Measurements from ENCODE around the gene STIMATE. TPM values are rescaled to one million over a fixed set of nuclear protein-coding genes. Genes with fewer than 3 reads are reported as not detected.

STIMATE gene
- total and polyA plus RNA-seq, 10 of the 15 experiments (the other 5 are each of a cell fraction or from before 2014, with no cell fraction given) = 0.24 to 24.1 (median 15.4) TPM

DNA sequence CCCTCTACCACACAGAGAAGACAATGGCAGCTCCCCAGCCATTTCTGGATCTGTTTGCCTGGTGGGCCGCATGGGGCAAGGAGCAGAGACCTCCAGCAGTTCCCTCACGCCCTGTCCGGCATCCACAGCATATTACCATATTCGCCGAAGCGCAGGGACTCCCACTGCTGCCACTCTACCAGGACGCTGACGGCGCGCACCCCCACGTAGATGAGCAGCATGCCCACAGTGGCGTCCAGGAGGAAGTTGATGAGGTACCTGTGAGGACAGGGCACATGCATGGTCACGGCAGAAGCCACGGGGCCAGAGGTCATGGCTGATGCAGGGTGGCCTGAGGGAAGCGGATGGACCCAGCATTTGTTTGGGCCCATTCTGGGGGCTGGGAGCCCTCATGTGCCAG lies 47.7 kb downstream of the STIMATE start:
- CTCF ChIA-PET = interaction anchor here (1.1 to 2.4 kb wide), 5 partner anchors 11 to 86 kb away, joined by 4 to 11 read pairs (median 5); partner anchors contain the start of gene STIMATE

More for the DNA sequence above, 47.7 kb downstream of the STIMATE start:
- ChIA-PET POLR2A (no interaction called here), RAD21 (ENCODE audit: unreplicated experiment) (no interaction called here), SMC1A (ENCODE audit: uncharacterized antibody, unreplicated experiment) (interaction anchor here (1.3 to 1.9 kb wide), 2 partner anchors 55 to 78 kb away, joined by 4 read pairs; no protein-coding TSS in a partner anchor)
- no peak for FAIRE-seq
- DNase-seq (ENCODE audit: low read depth, low spot score) = no peak
- ATAC-seq = no peak
- peaks cover 14 to 18% of the 10 kb centered on the region in 2 experiments for H3K36me3 ChIP-seq (ENCODE audit: control insufficient read depth in 2 of 2, insufficient read depth in 2 of 2, low read length in 1 of 2)
- TF ChIP-seq SIN3A (IDR thresholded peaks at IDR 0.05; ENCODE audit: low read depth, low read length) (no peak), CBFB (IDR thresholded peaks at IDR 0.05; ENCODE audit: low read depth) (no peak), FOS (IDR thresholded peaks at IDR 0.05; ENCODE audit: borderline replicate concordance, extremely low read depth, insufficient read length) (no peak), PAX5 (IDR thresholded peaks at IDR 0.05; ENCODE audit: borderline replicate concordance, low read depth, low read length) (no peak), HCFC1 (IDR thresholded peaks at IDR 0.05; ENCODE audit: low read length) (no peak), RCOR1 (conservative IDR thresholded peaks at IDR 0.05; ENCODE audit: low read depth, low read length) (no peak), ZSCAN29 (IDR thresholded peaks at IDR 0.05) (no peak), MEF2B (IDR thresholded peaks at IDR 0.05; ENCODE audit: partially characterized antibody, poor library complexity, severe bottlenecking) (no peak), BCL11A (IDR thresholded peaks at IDR 0.05; ENCODE audit: low read depth, low read length) (no peak), PML (IDR thresholded peaks at IDR 0.05; ENCODE audit: low read length) (no peak)
- TF ChIP-seq, protein P1, sequence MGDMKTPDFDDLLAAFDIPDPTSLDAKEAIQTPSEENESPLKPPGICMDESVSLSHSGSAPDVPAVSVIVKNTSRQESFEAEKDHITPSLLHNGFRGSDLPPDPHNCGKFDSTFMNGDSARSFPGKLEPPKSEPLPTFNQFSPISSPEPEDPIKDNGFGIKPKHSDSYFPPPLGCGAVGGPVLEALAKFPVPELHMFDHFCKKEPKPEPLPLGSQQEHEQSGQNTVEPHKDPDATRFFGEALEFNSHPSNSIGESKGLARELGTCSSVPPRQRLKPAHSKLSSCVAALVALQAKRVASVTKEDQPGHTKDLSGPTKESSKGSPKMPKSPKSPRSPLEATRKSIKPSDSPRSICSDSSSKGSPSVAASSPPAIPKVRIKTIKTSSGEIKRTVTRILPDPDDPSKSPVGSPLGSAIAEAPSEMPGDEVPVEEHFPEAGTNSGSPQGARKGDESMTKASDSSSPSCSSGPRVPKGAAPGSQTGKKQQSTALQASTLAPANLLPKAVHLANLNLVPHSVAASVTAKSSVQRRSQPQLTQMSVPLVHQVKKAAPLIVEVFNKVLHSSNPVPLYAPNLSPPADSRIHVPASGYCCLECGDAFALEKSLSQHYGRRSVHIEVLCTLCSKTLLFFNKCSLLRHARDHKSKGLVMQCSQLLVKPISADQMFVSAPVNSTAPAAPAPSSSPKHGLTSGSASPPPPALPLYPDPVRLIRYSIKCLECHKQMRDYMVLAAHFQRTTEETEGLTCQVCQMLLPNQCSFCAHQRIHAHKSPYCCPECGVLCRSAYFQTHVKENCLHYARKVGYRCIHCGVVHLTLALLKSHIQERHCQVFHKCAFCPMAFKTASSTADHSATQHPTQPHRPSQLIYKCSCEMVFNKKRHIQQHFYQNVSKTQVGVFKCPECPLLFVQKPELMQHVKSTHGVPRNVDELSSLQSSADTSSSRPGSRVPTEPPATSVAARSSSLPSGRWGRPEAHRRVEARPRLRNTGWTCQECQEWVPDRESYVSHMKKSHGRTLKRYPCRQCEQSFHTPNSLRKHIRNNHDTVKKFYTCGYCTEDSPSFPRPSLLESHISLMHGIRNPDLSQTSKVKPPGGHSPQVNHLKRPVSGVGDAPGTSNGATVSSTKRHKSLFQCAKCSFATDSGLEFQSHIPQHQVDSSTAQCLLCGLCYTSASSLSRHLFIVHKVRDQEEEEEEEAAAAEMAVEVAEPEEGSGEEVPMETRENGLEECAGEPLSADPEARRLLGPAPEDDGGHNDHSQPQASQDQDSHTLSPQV (IDR thresholded peaks at IDR 0.05) = no peak
- TF ChIP-seq, protein P2, sequence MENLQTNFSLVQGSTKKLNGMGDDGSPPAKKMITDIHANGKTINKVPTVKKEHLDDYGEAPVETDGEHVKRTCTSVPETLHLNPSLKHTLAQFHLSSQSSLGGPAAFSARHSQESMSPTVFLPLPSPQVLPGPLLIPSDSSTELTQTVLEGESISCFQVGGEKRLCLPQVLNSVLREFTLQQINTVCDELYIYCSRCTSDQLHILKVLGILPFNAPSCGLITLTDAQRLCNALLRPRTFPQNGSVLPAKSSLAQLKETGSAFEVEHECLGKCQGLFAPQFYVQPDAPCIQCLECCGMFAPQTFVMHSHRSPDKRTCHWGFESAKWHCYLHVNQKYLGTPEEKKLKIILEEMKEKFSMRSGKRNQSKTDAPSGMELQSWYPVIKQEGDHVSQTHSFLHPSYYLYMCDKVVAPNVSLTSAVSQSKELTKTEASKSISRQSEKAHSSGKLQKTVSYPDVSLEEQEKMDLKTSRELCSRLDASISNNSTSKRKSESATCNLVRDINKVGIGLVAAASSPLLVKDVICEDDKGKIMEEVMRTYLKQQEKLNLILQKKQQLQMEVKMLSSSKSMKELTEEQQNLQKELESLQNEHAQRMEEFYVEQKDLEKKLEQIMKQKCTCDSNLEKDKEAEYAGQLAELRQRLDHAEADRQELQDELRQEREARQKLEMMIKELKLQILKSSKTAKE (IDR thresholded peaks at IDR 0.05; ENCODE audit: low read depth, poor library complexity, severe bottlenecking) = no peak
- no peaks in the 10 kb centered on the region for H3K27me3 ChIP-seq (replicated peaks in 1 of 2; ENCODE audit: control insufficient read depth in 2 of 2, insufficient read depth in 2 of 2, low read length in 1 of 2)
- H3K9ac ChIP-seq (ENCODE audit: control insufficient read depth, insufficient read depth, low read length) = no peak overlapping the region
- no peak overlapping the region for H3K4me2 ChIP-seq (ENCODE audit: control insufficient read depth, insufficient read depth)
- intact Hi-C loops (cut with micrococcal nuclease; ENCODE audit: unreplicated experiment) (no loop called here), in situ Hi-C loops (cut with MboI) (loop anchor here (10.0 kb wide), 1 partner anchor 225 kb away; no protein-coding TSS in a partner anchor)
- no peak overlapping the region for H3K27ac ChIP-seq (ENCODE audit: control insufficient read depth, insufficient read depth)
- no peaks in the 10 kb centered on the region for H4K20me1 ChIP-seq (ENCODE audit: control insufficient read depth, insufficient read depth)
- no peak overlapping the region for H2AFZ ChIP-seq (ENCODE audit: control insufficient read depth, low read depth, low read length)
- H3K4me3 ChIP-seq = no peak overlapping the region
- 95% methylated on average over 15 of the region's 15 CpGs for WGBS (ENCODE audit: insufficient coverage, insufficient replicate concordance, low lambda C conversion rate, missing lambda C conversion rate)
- H3K4me1 ChIP-seq (ENCODE audit: control insufficient read depth, insufficient read depth, low read length) = peaks cover 8% of the 10 kb centered on the region
- H3K79me2 ChIP-seq (ENCODE audit: control insufficient read depth, insufficient read depth, low read length) = no peaks in the 10 kb centered on the region
- H3K9me3 ChIP-seq (replicated peaks; ENCODE audit: control insufficient read depth, insufficient read depth, low read length) = no peaks in the 10 kb centered on the region
- BruUV-seq (replicated peaks) = no TSS peak

Measured in GM12878 (cell line).